ENCODE measurements around the gene UCP3.

The UCP3 gene

GRCh38 chr11:73950869-73951710 is 57.8 kb downstream of the UCP3 start, which contains the start of gene DNAJB13:
DNAJB13 (plus strand) TSS chr11:73951026; CDS start chr11:73951070, 44 bp downstream.
- no peak for DNase-seq
